GM13977 (cell line): Measurements from ENCODE around the gene DCTN2.

Experiments used
- DNase-seq: peaks from one replicate; pipeline ENCODE4 v3.0.0; 2012; ENCODE audit warnings: low spot score
- in situ Hi-C: fragments of 300-500 bp; cut with MboI; formaldehyde crosslinking; loops from one replicate; pipeline ENCODE4 v1.12.0; 2022; ENCODE audit warnings: low sequenced_read_pairs, low pct_unique_long_range_greater_than_20kb, mixed read lengths, inconsistent platforms; ENCODE audit not compliant: unreplicated experiment
- TF ChIP-seq, protein P1 (sequence below): IDR thresholded peaks from 2 replicates; pipeline ENCODE4 v1.5.1; 2012; ENCODE audit warnings: mild to moderate bottlenecking, control low read depth; ENCODE audit not compliant: insufficient read depth; ENCODE audit errors: extremely low read depth, missing control alignments

The DCTN2 gene

DNA sequence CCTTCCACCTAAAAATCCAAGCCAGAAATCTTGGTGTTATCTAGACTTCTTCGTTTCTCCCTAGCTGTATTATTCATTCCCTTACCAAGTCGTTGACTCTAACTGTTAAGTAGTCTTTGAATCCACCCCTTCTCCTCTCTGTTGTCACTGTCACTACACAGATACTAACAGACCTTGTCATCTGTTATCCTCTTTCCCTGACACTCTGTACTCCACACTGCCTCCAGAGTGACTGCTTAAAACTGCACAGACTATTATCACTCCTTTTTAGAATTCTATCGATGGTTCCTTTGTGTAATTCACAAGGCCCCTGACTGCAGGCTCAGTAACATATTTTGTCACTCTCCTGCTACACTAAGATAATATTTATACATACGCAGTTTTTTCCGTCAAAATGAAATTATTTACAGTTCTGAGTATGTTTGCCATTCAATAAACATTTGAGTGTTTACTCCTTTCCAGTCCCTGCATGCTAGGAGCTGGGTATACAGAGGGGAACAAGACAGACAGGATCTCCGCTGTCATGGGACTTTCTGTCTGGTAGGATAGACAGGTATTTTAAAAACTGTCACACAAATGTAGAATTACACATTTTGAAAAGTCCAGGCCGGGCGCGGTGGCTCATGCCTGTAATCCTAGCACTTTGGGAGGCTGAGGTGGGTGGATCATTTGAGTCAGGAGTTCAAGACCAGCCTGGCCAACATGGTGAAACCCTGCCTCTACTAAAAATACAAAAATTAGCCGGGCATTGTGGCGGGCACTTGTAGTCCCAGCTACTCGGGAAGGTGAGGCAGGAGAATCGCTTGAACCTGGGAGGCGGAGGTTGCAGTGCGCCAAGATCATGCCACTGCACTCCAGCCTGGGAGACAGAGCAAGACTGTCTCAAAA lies 55.4 kb downstream of the DCTN2 start:
- DNase-seq, result no peak
- in situ Hi-C loops, result no loop called here
- TF ChIP-seq, protein P1, sequence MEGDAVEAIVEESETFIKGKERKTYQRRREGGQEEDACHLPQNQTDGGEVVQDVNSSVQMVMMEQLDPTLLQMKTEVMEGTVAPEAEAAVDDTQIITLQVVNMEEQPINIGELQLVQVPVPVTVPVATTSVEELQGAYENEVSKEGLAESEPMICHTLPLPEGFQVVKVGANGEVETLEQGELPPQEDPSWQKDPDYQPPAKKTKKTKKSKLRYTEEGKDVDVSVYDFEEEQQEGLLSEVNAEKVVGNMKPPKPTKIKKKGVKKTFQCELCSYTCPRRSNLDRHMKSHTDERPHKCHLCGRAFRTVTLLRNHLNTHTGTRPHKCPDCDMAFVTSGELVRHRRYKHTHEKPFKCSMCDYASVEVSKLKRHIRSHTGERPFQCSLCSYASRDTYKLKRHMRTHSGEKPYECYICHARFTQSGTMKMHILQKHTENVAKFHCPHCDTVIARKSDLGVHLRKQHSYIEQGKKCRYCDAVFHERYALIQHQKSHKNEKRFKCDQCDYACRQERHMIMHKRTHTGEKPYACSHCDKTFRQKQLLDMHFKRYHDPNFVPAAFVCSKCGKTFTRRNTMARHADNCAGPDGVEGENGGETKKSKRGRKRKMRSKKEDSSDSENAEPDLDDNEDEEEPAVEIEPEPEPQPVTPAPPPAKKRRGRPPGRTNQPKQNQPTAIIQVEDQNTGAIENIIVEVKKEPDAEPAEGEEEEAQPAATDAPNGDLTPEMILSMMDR, result no peak

DNA sequence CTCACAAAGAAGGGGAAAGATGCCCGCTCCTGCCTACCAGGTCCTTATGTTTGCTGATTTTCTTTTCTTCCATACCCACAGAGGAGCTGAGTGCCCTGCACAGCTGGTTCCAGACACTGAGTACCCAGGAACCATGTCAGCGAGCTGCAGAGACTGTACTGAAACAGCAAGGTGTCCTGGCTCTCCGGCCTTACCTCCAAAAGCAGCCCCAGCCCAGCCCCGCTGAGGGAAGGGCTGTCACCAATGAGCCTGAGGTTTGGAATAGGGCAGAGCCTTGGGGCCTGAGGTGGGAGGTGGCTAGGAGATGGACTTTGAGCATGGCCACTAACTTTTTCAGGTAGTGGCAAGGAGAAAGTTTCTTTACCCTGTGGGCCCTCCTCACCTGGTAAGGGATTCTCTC lies 56.9 kb downstream of the DCTN2 start:
- TF ChIP-seq, protein P1, result no peak
- DNase-seq, result no peak
- in situ Hi-C loops, result no loop called here

DNA sequence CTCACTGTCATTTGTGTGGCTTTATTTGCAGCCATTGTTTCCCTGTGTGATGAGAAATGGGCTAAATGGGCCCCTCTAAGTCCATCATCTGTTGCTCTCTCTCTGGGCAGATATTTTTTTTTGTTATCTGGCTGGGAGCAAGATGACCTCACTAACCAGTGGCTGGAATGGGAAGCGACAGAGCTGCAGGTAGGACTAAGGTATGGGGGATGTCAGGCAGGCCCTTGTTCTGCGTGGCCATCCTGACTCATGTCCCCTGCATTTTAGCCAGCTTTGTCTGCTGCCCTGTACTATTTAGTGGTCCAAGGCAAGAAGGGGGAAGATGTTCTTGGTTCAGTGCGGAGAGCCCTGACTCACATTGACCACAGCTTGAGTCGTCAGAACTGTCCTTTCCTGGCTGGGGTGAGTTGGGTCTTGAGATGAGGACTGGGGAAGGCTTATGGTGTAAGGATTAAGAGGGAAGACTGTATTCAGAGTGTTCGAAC lies 57.8 kb downstream of the DCTN2 start:
- TF ChIP-seq, protein P1, result no peak
- in situ Hi-C loops, result no loop called here
- DNase-seq, result no peak

DNA sequence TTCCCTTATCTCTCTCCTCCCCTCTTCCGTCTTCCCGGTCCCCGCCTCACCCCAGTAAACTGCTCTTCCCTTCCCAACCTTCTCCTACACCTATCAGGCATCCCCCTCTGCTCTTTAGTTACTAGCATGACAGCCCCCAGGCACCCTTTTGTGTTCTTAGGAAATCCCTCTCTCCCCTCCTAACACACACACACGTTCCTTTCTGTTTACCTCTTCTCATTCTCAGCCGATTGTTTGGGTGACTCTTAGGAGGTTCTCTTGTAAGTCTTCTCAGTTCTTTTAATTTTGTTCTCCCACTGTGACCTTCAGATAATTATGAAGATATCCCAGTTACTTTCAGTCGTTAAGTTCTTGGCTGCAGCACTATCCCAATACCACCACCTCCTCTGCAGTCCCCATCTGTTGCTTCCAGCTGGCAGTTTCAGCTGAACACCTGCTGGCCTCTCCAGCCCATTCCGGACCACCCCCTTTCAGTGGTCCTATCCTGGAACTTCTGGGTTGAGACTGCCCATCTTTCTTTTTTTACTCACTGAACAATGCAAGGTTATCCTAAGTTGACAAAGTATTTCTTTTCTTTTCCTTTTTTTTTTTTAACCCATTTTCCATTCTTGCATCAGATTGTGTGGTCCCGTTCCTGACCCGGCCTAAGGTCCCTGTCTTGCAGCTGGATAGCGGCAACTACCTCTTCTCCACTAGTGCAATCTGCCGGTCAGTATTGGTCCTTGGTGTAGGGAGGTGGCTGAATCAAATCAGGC lies 58.4 kb downstream of the DCTN2 start:
- in situ Hi-C loops, result no loop called here
- TF ChIP-seq, protein P1, result no peak
- DNase-seq, result no peak

DNA sequence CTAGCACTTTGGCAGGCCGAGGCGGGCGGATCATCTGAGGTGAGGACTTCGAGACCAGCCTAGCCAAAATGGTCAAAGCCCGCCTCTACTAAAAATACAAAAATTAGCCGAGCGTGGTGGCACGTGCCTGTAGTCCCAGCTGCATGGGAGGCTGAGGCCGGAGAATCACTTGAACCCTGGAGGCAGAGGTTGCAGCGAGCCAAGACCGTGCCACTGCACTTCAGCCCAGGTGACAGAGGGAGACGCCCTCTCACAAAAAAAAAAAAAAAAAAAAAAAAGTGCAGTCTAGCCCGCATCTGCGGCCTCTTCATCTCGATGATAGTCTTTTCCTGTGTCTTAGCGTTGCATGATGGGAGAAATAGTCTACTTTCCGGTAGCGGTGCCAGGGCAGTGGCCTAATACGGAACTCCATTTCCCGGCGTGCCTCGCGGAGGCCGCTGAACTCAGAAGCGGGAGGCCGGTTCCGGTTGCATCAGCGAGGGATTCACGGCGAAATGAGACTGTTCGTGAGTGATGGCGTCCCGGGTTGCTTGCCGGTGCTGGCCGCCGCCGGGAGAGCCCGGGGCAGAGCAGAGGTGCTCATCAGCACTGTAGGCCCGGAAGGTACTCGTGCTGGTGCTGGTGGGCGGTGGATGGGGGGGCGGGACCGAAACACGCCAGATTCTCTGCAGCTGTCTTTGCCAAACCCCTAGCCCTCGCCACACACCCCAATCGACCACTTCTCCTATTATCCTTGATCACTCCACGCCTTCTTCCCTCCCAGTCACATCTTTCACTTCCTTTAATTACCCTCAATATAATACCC lies 59.2 kb downstream of the DCTN2 start, which contains the start of gene MARS1:
TSS of gene MARS1 (plus strand) at position 472 of the 805 bp plus-strand sequence. CDS start at position 495, 23 bp downstream.
- TF ChIP-seq, protein P1, result peak; percentile 33
- DNase-seq, result peak; percentile 94
- in situ Hi-C loops, result no loop called here
